AG09309 (cell line): Measurements from ENCODE around the gene SUGCT.
A peak's percentile ranks its signal among the peaks of the same experiment; 100 is the strongest.

Experiments used
- DNase-seq: peaks from one replicate; pipeline ENCODE4 v3.0.0-alpha.2; 2010; ENCODE audit warnings: low read depth
- H3K4me3 ChIP-seq: 2 replicates; pipeline ENCODE4 v1.5.1; 2011; ENCODE audit warnings: mild to moderate bottlenecking, low read depth, low read length, moderate library complexity; ENCODE audit not compliant: control insufficient read depth
- TF ChIP-seq, protein P1 (sequence below): IDR thresholded peaks from 2 replicates; pipeline ENCODE4 v1.5.1; 2011; ENCODE audit warnings: mild to moderate bottlenecking, low read depth, low read length, inconsistent platforms; ENCODE audit not compliant: insufficient read depth, control insufficient read depth; ENCODE audit errors: missing control alignments

The SUGCT gene

DNA sequence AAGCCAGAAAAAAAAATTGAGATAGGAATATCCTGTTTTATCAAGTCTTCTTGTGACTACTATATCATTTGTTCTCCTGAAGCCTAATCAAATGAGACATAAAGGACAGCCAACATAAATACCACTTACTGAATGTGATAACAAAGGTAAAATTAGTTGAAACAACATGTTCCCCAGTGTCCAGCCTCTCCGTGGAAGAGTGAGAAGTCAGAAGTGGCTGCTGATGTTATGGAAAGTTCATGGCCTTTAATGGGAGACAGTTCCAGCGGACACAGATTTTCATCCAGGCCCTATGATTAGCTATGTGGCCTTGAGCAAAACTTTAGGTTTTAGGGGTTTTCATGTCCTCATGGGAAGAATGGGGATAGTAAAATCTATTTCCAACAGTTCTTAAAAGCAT lies 724.3 kb downstream of the SUGCT start:
- TF ChIP-seq, protein P1, sequence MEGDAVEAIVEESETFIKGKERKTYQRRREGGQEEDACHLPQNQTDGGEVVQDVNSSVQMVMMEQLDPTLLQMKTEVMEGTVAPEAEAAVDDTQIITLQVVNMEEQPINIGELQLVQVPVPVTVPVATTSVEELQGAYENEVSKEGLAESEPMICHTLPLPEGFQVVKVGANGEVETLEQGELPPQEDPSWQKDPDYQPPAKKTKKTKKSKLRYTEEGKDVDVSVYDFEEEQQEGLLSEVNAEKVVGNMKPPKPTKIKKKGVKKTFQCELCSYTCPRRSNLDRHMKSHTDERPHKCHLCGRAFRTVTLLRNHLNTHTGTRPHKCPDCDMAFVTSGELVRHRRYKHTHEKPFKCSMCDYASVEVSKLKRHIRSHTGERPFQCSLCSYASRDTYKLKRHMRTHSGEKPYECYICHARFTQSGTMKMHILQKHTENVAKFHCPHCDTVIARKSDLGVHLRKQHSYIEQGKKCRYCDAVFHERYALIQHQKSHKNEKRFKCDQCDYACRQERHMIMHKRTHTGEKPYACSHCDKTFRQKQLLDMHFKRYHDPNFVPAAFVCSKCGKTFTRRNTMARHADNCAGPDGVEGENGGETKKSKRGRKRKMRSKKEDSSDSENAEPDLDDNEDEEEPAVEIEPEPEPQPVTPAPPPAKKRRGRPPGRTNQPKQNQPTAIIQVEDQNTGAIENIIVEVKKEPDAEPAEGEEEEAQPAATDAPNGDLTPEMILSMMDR, result no peak
- no peak overlapping the region for H3K4me3 ChIP-seq
- no peak for DNase-seq

DNA sequence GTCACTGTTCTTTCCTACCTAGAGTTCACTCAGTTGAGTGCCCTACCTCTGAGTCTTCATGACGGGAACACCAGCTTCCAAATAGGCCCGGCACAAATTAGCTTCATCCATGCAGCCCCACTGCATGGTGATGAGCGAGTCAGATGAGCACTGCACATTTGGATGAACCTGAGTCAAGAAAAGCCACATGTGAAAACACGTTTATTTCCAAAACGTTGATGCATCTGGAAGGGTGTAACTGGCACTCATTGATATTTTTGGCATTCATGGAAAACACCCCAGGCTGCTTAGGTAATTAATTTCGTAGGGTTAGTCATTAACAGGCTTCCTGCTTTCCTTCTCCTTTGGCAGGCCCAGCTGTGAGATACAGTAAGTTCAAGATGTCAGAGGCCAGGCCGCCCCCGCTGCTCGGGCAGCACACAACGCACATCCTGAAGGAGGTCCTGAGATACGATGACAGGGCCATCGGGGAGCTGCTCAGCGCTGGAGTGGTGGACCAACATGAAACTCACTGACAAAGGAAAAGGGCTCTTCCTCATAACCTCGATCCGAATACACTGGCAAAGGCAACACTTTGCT lies 725.2 kb downstream of the SUGCT start:
- TF ChIP-seq, protein P1, result no peak
- no peak for DNase-seq
- H3K4me3 ChIP-seq, result no peak overlapping the region

DNA sequence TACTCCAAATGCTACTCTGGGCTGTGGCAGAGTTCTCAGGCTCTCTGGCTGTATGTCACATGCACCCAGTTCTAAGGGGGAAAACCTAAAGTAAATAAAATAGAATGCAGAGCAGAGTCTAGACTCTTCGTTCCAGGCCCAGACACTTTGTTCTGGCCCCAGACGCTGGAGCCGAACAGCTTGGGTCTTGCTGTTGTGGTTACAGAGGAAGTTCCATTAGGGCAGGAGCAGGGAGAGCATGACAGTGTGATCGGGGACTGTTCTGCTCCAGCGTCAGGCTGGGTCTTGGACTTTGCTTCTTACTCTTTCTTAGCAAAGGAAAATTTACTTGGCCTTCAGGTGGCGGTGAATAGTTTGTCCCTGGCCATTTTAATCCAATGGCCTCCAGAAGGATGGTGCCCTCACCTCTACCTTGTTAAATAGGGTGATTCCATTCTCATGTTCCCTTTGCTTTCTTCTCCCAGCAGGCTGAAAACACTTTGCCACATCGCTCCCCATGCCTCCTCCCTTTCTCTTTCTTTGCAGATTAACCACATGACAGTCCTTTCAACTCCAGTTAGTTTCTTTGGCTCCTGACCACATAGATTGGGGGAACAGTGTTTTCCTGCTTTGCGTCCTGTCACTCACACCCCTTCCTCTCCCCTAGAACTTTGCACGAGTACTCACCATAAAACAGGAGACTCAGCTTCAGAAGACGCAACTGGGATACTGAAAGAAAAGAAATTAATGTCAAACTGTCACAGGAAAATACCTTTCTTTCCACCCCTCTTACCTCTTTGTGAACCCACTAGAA lies 730.8 kb downstream of the SUGCT start:
- TF ChIP-seq, protein P1, result no peak
- DNase-seq, result no peak
- no peak overlapping the region for H3K4me3 ChIP-seq

DNA sequence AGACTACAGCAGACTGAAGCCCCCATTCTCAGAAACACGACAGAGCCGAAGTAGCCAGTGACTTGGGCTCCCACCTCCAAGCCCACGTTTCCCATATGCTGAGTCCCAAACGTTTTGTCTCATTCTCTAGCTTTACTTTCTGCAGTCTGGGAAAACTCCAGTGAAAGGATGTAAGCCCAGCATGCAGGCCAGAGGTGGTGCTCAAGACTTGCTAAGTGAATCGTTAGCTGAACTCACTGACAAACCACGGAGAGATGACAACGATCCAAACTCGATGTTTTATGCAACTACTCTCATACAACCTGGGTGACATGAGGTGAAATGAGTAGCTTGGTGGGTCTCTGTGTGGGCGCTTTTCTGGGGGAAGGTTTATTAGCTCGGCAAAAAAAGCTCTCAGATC lies 731.8 kb downstream of the SUGCT start:
- TF ChIP-seq, protein P1, result peak; percentile 48
- no peak overlapping the region for H3K4me3 ChIP-seq

DNA sequence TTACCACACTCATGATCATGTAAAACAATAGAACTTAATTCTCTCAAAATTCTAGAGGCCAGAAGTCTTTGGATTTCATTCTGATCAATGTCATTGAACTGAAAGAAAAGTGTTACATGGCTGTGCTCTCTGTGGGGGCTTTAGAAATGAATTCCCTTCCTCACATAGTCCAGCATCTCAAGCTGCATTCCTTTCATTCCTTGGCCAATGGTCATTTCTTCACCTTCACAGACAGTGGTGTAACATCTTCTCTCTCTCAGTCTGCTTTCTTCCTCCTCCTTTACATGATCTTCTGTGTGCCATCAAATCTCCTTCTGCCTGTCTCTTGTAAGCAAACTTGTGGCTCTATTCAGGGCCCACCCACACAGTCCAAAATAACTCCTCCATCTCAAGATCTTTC lies 735.3 kb downstream of the SUGCT start:
- TF ChIP-seq, protein P1, result no peak
- H3K4me3 ChIP-seq, result no peak overlapping the region
- no peak for DNase-seq

More for the DNA sequence above, 731.8 kb downstream of the SUGCT start:
- DNase-seq, result peak; percentile 31

DNA sequence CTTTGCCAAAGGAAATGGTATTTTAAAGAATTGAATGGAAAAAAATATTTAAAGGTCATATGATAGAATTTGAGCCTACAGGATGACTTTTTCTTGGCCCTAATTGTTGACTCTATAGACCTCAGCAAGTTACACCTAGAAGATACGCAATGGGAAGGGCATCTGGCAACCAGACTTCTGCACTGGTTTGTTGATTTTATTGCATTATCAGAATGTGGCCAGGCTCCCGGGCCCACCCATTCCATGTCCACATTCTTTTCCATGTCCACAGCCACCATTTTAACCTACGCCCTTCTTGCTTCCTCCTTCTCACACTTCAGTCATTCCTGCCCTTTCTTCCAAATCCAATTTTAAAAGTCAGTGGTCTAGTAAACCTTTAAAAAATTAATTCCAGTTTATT lies 738.4 kb downstream of the SUGCT start:
- no peak overlapping the region for H3K4me3 ChIP-seq
- DNase-seq, result no peak
- TF ChIP-seq, protein P1, result no peak
